Lung (tissue), 12 donors: ENCODE data around the gene NT5DC2. TPM values are rescaled to one million over a fixed set of nuclear protein-coding genes. Genes with fewer than 3 reads are reported as not detected.

ENCODE experiments used
- ATAC-seq: fragments of 200-7000 bp; cut with Tn5 transposase; one replicate; pipeline ENCODE4 v1.9.1; 2020; ENCODE audit warnings: moderate number of reproducible peaks; ENCODE audit not compliant: insufficient read depth, low FRiP score
- DNase-seq, 3 donors: peaks; one replicate each; pipeline ENCODE4 v3.0.0-alpha.2; 2013 to 2017
- H3K27ac ChIP-seq, 2 donors: one replicate each; pipeline ENCODE4 v1.5.1; 2013; ENCODE audit warnings: mild to moderate bottlenecking in 2 of 2, moderate library complexity in 2 of 2, control low read depth in 1 of 2, inconsistent platforms in 1 of 2, low read depth in 1 of 2, low read length in 1 of 2
- H3K27me3 ChIP-seq, 3 donors: one replicate each; pipeline ENCODE4 v1.5.1; 2013; ENCODE audit warnings: low read length in 2 of 3; ENCODE audit not compliant: control insufficient read depth in 3 of 3, insufficient read depth in 3 of 3
- H3K36me3 ChIP-seq, 4 donors: one replicate each; pipeline ENCODE4 v1.5.1; 2013; ENCODE audit warnings: low read length in 4 of 4, mild to moderate bottlenecking in 1 of 4, moderate library complexity in 1 of 4; ENCODE audit not compliant: control insufficient read depth in 4 of 4, insufficient read depth in 4 of 4
- H3K4me1 ChIP-seq, 5 donors: one replicate each; pipeline ENCODE4 v1.5.1; 2013; ENCODE audit warnings: low read length in 5 of 5, mild to moderate bottlenecking in 2 of 5, moderate library complexity in 1 of 5; ENCODE audit not compliant: control insufficient read depth in 5 of 5, insufficient read depth in 5 of 5
- H3K4me3 ChIP-seq: one replicate; pipeline ENCODE4 v1.5.1; 2013; ENCODE audit warnings: mild to moderate bottlenecking, control low read depth, moderate library complexity
- H3K9ac ChIP-seq, 2 donors: one replicate each; pipeline ENCODE4 v1.5.1; 2013; ENCODE audit warnings: low read length in 2 of 2, control low read depth in 1 of 2; ENCODE audit not compliant: insufficient read depth in 1 of 2
- H3K9me3 ChIP-seq, 4 donors: one replicate each; pipeline ENCODE4 v1.5.1; 2013; ENCODE audit warnings: low read length in 3 of 4, mild to moderate bottlenecking in 1 of 4, moderate library complexity in 1 of 4; ENCODE audit not compliant: control insufficient read depth in 4 of 4, insufficient read depth in 3 of 4
- WGBS, 2 donors: extraction: QIAGEN DNeasy Blood & Tissue Kit; methylation state at CpG; one replicate each; pipeline ENCODE4 v1.1.7; 2013; 5-methylcytosine and 5-hydroxymethylcytosine counted together
- polyA plus RNA-seq, 2 donors: library from polyadenylated mRNA; stranded (reverse); fragments of 200-250 nt; gene quantifications; one replicate each; pipeline ENCODE4 v1.2.1, GENCODE V29; 2013
- total RNA-seq, 2 donors: library from RNA; depleted of rRNA in 1 of 2; stranded (reverse); fragments of >200 nt in 1 of 2; gene quantifications; one replicate each; pipeline ENCODE4 v1.2.1, GENCODE V29; 2014 to 2021
- TF ChIP-seq, protein P1 (sequence below): IDR thresholded peaks from 2 replicates; pipeline ENCODE4 v1.5.1; 2012; ENCODE audit warnings: mild to moderate bottlenecking; ENCODE audit errors: control extremely low read depth, extremely low read depth
- donor health status: control.
- donor health status: control.
- donor health status: Bipolar disorder and iron deficiency.
- donor health status: healthy.
- donor health status: DM: yes; HTN: yes; CAD: no.

The NT5DC2 gene
- total and polyA plus RNA-seq, 4 donors, result 32.7 to 85.6 (median 51.2) TPM

DNA sequence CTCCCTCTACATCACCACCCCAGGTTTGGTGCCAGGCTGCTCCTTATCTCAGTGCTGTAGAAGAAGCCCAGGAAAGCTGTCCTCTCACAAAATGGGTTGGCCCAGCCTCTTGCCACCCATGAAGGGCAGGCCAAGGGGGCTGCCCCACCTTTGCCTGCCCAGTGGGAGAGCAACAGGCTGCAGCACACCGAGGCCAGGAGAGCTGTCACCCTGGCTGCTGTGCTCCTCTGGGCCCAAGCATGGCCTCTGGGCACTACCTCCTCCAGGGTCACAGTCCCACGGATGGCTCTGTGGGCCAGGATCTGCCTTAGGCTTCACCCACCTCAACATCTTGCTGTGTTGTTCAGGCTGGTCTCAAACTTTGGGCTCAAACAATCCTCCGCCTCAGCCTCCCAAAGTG lies 44.9 kb downstream of the NT5DC2 start:
- no peaks in the 10 kb centered on the region for H3K27me3 ChIP-seq
- no peak for DNase-seq
- ATAC-seq, result no peak
- H3K36me3 ChIP-seq, result peaks cover 2 to 80% (median 48%) of the 10 kb centered on the region in 4 donors
- no peak overlapping the region for H3K9ac ChIP-seq
- 92 to 96% methylated on average over 3 of the region's 3 CpGs for WGBS, 2 donors
- no peak overlapping the region for H3K27ac ChIP-seq
- peaks cover 0 to 2% (median 0%) of the 10 kb centered on the region in 4 donors for H3K9me3 ChIP-seq
- TF ChIP-seq, protein P1, sequence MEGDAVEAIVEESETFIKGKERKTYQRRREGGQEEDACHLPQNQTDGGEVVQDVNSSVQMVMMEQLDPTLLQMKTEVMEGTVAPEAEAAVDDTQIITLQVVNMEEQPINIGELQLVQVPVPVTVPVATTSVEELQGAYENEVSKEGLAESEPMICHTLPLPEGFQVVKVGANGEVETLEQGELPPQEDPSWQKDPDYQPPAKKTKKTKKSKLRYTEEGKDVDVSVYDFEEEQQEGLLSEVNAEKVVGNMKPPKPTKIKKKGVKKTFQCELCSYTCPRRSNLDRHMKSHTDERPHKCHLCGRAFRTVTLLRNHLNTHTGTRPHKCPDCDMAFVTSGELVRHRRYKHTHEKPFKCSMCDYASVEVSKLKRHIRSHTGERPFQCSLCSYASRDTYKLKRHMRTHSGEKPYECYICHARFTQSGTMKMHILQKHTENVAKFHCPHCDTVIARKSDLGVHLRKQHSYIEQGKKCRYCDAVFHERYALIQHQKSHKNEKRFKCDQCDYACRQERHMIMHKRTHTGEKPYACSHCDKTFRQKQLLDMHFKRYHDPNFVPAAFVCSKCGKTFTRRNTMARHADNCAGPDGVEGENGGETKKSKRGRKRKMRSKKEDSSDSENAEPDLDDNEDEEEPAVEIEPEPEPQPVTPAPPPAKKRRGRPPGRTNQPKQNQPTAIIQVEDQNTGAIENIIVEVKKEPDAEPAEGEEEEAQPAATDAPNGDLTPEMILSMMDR, result no peak
- no peak overlapping the region for H3K4me3 ChIP-seq
- H3K4me1 ChIP-seq, result peaks cover 0 to 41% (median 8%) of the 10 kb centered on the region in 5 donors

DNA sequence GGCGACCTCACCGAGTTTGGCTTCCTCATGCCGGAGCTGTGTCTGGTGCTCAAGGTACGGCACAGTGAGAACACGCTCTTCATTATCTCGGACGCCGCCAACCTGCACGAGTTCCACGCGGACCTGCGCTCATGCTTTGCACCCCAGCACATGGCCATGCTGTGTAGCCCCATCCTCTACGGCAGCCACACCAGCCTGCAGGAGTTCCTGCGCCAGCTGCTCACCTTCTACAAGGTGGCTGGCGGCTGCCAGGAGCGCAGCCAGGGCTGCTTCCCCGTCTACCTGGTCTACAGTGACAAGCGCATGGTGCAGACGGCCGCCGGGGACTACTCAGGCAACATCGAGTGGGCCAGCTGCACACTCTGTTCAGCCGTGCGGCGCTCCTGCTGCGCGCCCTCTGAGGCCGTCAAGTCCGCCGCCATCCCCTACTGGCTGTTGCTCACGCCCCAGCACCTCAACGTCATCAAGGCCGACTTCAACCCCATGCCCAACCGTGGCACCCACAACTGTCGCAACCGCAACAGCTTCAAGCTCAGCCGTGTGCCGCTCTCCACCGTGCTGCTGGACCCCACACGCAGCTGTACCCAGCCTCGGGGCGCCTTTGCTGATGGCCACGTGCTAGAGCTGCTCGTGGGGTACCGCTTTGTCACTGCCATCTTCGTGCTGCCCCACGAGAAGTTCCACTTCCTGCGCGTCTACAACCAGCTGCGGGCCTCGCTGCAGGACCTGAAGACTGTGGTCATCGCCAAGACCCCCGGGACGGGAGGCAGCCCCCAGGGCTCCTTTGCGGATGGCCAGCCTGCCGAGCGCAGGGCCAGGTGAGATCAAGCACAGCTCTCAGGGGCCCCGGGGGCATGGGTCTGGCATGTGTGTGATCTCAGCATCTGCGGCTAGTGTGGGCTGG lies 45.6 kb downstream of the NT5DC2 start:
- no peak for DNase-seq
- no peaks in the 10 kb centered on the region for H3K27me3 ChIP-seq
- peaks cover 0 to 34% (median 12%) of the 10 kb centered on the region in 5 donors for H3K4me1 ChIP-seq

DNA sequence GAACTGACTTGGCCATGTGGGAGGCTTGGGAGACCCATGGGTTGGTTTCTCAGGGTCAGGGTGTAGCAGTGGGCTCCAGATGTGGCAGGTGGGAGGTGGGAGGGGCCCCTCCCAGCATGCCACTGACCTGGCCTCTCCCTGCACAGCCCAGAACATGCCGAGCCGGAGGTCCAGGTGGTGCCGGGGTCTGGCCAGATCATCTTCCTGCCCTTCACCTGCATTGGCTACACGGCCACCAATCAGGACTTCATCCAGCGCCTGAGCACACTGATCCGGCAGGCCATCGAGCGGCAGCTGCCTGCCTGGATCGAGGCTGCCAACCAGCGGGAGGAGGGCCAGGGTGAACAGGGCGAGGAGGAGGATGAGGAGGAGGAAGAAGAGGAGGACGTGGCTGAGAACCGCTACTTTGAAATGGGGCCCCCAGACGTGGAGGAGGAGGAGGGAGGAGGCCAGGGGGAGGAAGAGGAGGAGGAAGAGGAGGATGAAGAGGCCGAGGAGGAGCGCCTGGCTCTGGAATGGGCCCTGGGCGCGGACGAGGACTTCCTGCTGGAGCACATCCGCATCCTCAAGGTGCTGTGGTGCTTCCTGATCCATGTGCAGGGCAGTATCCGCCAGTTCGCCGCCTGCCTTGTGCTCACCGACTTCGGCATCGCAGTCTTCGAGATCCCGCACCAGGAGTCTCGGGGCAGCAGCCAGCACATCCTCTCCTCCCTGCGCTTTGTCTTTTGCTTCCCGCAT lies 46.4 kb downstream of the NT5DC2 start:
- Histone ChIP-seq H3K9ac (no peak overlapping the region), H3K27me3 (no peaks in the 10 kb centered on the region), H3K4me1 (peaks cover 0 to 30% (median 12%) of the 10 kb centered on the region in 5 donors), H3K27ac (no peak overlapping the region), H3K9me3 (peaks cover 0 to 2% (median 0%) of the 10 kb centered on the region in 4 donors), H3K4me3 (no peak overlapping the region), H3K36me3 (peaks cover 2 to 79% (median 51%) of the 10 kb centered on the region in 4 donors)
- DNase-seq, result no peak
- 94 to 95% methylated on average over 28 to 31 of the region's 31 CpGs for WGBS, 2 donors
- TF ChIP-seq, protein P1, result no peak
- ATAC-seq, result no peak

More for the DNA sequence above, 45.6 kb downstream of the NT5DC2 start:
- no peak overlapping the region for H3K9ac ChIP-seq
- H3K36me3 ChIP-seq, result peaks cover 2 to 79% (median 49%) of the 10 kb centered on the region in 4 donors
- H3K4me3 ChIP-seq, result no peak overlapping the region
- TF ChIP-seq, protein P1, result no peak
- ATAC-seq, result no peak
- H3K27ac ChIP-seq, result no peak overlapping the region
- WGBS, 2 donors, result 97% methylated on average over 59 of the region's 59 CpGs
- peaks cover 0 to 2% (median 0%) of the 10 kb centered on the region in 4 donors for H3K9me3 ChIP-seq
